Uterus (tissue), 4 donors: ENCODE results near the gene TNRC6C. TPM values are rescaled to one million over a fixed set of nuclear protein-coding genes. Genes with fewer than 3 reads are reported as not detected.

ENCODE experiments used
- DNase-seq, 2 donors: peaks; one replicate each; pipeline ENCODE4 v3.0.0-alpha.2; 2019 to 2020
- H3K27ac ChIP-seq, 2 donors: fragments of 200-600 bp; sonication (generic); 1 replicate in 1 of 2; 2 replicates in 1 of 2; pipeline ENCODE4 v1.5.1; 2016 to 2018
- H3K27me3 ChIP-seq, 2 donors: fragments of 200-600 bp; sonication (generic); one replicate each; pipeline ENCODE4 v1.5.1; 2018 to 2019; ENCODE audit warnings: control low read depth in 1 of 2
- H3K36me3 ChIP-seq, 2 donors: fragments of 200-600 bp; sonication (generic); one replicate each; pipeline ENCODE4 v1.5.1; 2019; ENCODE audit warnings: control low read depth in 1 of 2
- H3K4me1 ChIP-seq, 2 donors: fragments of 200-600 bp; sonication (generic); one replicate each; pipeline ENCODE4 v1.5.1; 2018 to 2019; ENCODE audit warnings: control low read depth in 1 of 2
- H3K4me3 ChIP-seq, 2 donors: fragments of 200-600 bp; sonication (generic); 1 replicate in 1 of 2; 2 replicates in 1 of 2; pipeline ENCODE4 v1.5.1; 2018 to 2019; ENCODE audit warnings: mild to moderate bottlenecking in 1 of 2
- H3K9me3 ChIP-seq, 2 donors: fragments of 200-600 bp; sonication (generic); one replicate each; pipeline ENCODE4 v1.5.1; 2019; ENCODE audit warnings: control low read depth in 1 of 2
- CTCF ChIP-seq, 4 experiments: fragments of 200-600 bp in 2 of 4; fragments of 450-650 bp in 2 of 4; sonication (generic) in 2 of 4; IDR thresholded peaks; one replicate each; pipeline ENCODE4 v1.5.1; 2016 to 2019; ENCODE audit warnings: antibody characterized with exemption in 4 of 4, mild to moderate bottlenecking in 2 of 4, moderate library complexity in 1 of 4
- POLR2A ChIP-seq, 2 donors: fragments of 450-650 bp; IDR thresholded peaks; one replicate each; pipeline ENCODE4 v1.6.1; 2016; ENCODE audit warnings: antibody characterized with exemption in 2 of 2, mild to moderate bottlenecking in 1 of 2, moderate library complexity in 1 of 2
- intact Hi-C: fragments of 100-400 bp; cut with DNase I; formaldehyde crosslinking; loops from one replicate; pipeline ENCODE4 v1.15.1; 2023; ENCODE audit warnings: low total_unique reads
- total RNA-seq, 4 donors: library from RNA; depleted of rRNA in 3 of 4; stranded (reverse); fragments of >200 nt in 3 of 4; gene quantifications; one replicate each; pipeline versions ENCODE4 v1.1.0 to v1.2.4, GENCODE V29; 2014 to 2023
- donor health status: DM: yes; HTN: yes; CAD: no.

The TNRC6C gene
- total RNA-seq, 4 donors from 2014 or later = 4.6 to 68.0 (median 11.8) TPM

GRCh38 chr17:78027121-78027520 lies 68.6 kb downstream of the TNRC6C start:
- no peak overlapping the region for H3K4me3 ChIP-seq
- H3K4me1 ChIP-seq = peaks cover 0 to 7% of the 10 kb centered on the region in 2 donors
- H3K27me3 ChIP-seq = no peaks in the 10 kb centered on the region
- no peak for TF ChIP-seq POLR2A (IDR thresholded peaks at IDR 0.05)
- no peak for TF ChIP-seq CTCF (IDR thresholded peaks at IDR 0.05)
- intact Hi-C loops = no loop called here
- H3K27ac ChIP-seq = no peak overlapping the region
- H3K9me3 ChIP-seq = no peaks in the 10 kb centered on the region
- no peaks in the 10 kb centered on the region for H3K36me3 ChIP-seq
- DNase-seq = no peak

- H3K27me3 ChIP-seq = no peaks in the 10 kb centered on the region
- H3K4me1 ChIP-seq = peaks cover 0 to 8% of the 10 kb centered on the region in 2 donors
- H3K36me3 ChIP-seq = no peaks in the 10 kb centered on the region
- intact Hi-C loops = no loop called here
- no peak overlapping the region for H3K27ac ChIP-seq
- no peak for DNase-seq
- no peaks in the 10 kb centered on the region for H3K9me3 ChIP-seq
- H3K4me3 ChIP-seq = no peak overlapping the region
- no peak for TF ChIP-seq CTCF (IDR thresholded peaks at IDR 0.05)
- TF ChIP-seq POLR2A (IDR thresholded peaks at IDR 0.05) = no peak
Observed at GRCh38 chr17:78029697-78030096, 71.2 kb downstream of the TNRC6C start.

- H3K4me1 ChIP-seq = peaks cover 0 to 14% of the 10 kb centered on the region in 2 donors
- no peak overlapping the region for H3K4me3 ChIP-seq
- intact Hi-C loops = no loop called here
- no peak for DNase-seq
- H3K36me3 ChIP-seq = no peaks in the 10 kb centered on the region
- TF ChIP-seq POLR2A (IDR thresholded peaks at IDR 0.05) (no peak), CTCF (IDR thresholded peaks at IDR 0.05) (no peak)
- H3K27ac ChIP-seq = no peak overlapping the region
- no peaks in the 10 kb centered on the region for H3K27me3 ChIP-seq
- H3K9me3 ChIP-seq = no peaks in the 10 kb centered on the region
Observed at GRCh38 chr17:78031435-78031834, 72.9 kb downstream of the TNRC6C start.

- no peaks in the 10 kb centered on the region for H3K36me3 ChIP-seq
- intact Hi-C loops = no loop called here
- peak overlapping the region; percentile 36 to 57 for H3K27ac ChIP-seq
- H3K27me3 ChIP-seq = no peaks in the 10 kb centered on the region
- no peak overlapping the region for H3K4me3 ChIP-seq
- H3K9me3 ChIP-seq = no peaks in the 10 kb centered on the region
- no peak for DNase-seq
- TF ChIP-seq CTCF (IDR thresholded peaks at IDR 0.05) (no peak), POLR2A (IDR thresholded peaks at IDR 0.05) (no peak)
- H3K4me1 ChIP-seq = peaks cover 0 to 10% of the 10 kb centered on the region in 2 donors
Observed at GRCh38 chr17:78032166-78032565, 73.7 kb downstream of the TNRC6C start.

GRCh38 chr17:78034429-78035091 lies 76.1 kb downstream of the TNRC6C start:
- H3K27me3 ChIP-seq = no peaks in the 10 kb centered on the region
- no peaks in the 10 kb centered on the region for H3K36me3 ChIP-seq
- TF ChIP-seq POLR2A (IDR thresholded peaks at IDR 0.05) = no peak
- no peak for TF ChIP-seq CTCF (IDR thresholded peaks at IDR 0.05)
- DNase-seq = no peak
- intact Hi-C loops = no loop called here
- peaks cover 0 to 10% of the 10 kb centered on the region in 2 donors for H3K4me1 ChIP-seq
- H3K9me3 ChIP-seq = no peaks in the 10 kb centered on the region
- no peak overlapping the region for H3K27ac ChIP-seq
- no peak overlapping the region for H3K4me3 ChIP-seq
